PC-3 (cell line): ENCODE data around the gene MCEMP1. TPM values are rescaled to one million over a fixed set of nuclear protein-coding genes. Genes with fewer than 3 reads are reported as not detected.

Source experiments
- ATAC-seq: fragments of 200-7000 bp; cut with Tn5 transposase; 2 replicates; pipeline ENCODE4 v1.9.1; 2020; ENCODE audit warnings: mild to moderate bottlenecking, moderate library complexity
- BruUV-seq: library from RNA; stranded (reverse); fragments of 400-500 nt; replicated peaks from 2 replicates; lab custom pipeline; 2021; lab: Mats Ljungman, UMichigan
- CTCF ChIA-PET: fragments of 300-600 bp; sonication (Branson Sonifier 250); formaldehyde crosslinking; loops from one replicate; lab custom pipeline; 2022; ENCODE audit warnings: antibody characterized with exemption; lab: Charles Lee
- POLR2A ChIA-PET: fragments of 300-600 bp; sonication (Branson Sonifier 250); formaldehyde crosslinking; loops from one replicate; lab custom pipeline; 2022; ENCODE audit warnings: antibody characterized with exemption; ENCODE audit not compliant: unreplicated experiment; lab: Charles Lee
- DNase-seq: peaks from one replicate; pipeline ENCODE4 v3.0.0-alpha.2; 2015
- H2AFZ ChIP-seq: fragments of 300-600 bp; sonication (generic); 2 replicates; pipeline ENCODE4 v1.6.0; 2016; ENCODE audit warnings: antibody characterized with exemption, low read length
- H3F3A ChIP-seq: fragments of 300-600 bp; sonication (generic); one replicate; pipeline ENCODE4 v1.6.0; 2017; ENCODE audit warnings: antibody characterized with exemption, low read length, control low read depth, mild to moderate bottlenecking; ENCODE audit not compliant: unreplicated experiment
- H3K27ac ChIP-seq: fragments of 300-600 bp; sonication (generic); 2 replicates; pipeline ENCODE4 v1.5.1; 2016; ENCODE audit warnings: mild to moderate bottlenecking, low read length
- H3K27me3 ChIP-seq: fragments of 300-600 bp; sonication (generic); 2 replicates; pipeline ENCODE4 v1.6.1; 2016; ENCODE audit warnings: low read length, mixed read lengths
- H3K36me3 ChIP-seq: fragments of 300-600 bp; sonication (generic); 2 replicates; pipeline ENCODE4 v1.6.1; 2016; ENCODE audit warnings: low read depth, mixed run types, low read length, mixed read lengths
- H3K4me1 ChIP-seq: fragments of 300-600 bp; sonication (generic); 2 replicates; pipeline ENCODE4 v1.5.1; 2016; ENCODE audit warnings: low read length; ENCODE audit not compliant: insufficient read depth
- H3K4me2 ChIP-seq: fragments of 300-600 bp; sonication (generic); 2 replicates; pipeline ENCODE4 v1.6.0; 2016; ENCODE audit warnings: low read length
- H3K4me3 ChIP-seq: fragments of 300-600 bp; sonication (generic); 2 replicates; pipeline ENCODE4 v1.5.1; 2016; ENCODE audit warnings: mild to moderate bottlenecking, low read length, mixed read lengths
- H3K79me2 ChIP-seq: fragments of 300-600 bp; sonication (generic); 2 replicates; pipeline ENCODE4 v1.6.1; 2017; ENCODE audit warnings: low read length, mixed read lengths
- H3K9ac ChIP-seq: fragments of 300-600 bp; sonication (generic); 2 replicates; pipeline ENCODE4 v1.6.0; 2016; ENCODE audit warnings: mild to moderate bottlenecking, low read length
- H3K9me2 ChIP-seq: fragments of 300-600 bp; sonication (generic); replicated peaks from 2 replicates; pipeline ENCODE4 v1.6.1; 2016; ENCODE audit warnings: mixed run types, low read length, mixed read lengths
- H3K9me3 ChIP-seq: fragments of 300-600 bp; sonication (generic); 2 replicates; pipeline ENCODE4 v1.6.1; 2016; ENCODE audit warnings: low read length, mixed read lengths
- H4K20me1 ChIP-seq: fragments of 300-600 bp; sonication (generic); 2 replicates; pipeline ENCODE4 v1.6.1; 2016; ENCODE audit warnings: low read length, mixed read lengths
- EZH2 ChIP-seq: fragments of 300-600 bp; sonication (generic); IDR thresholded peaks from one replicate; pipeline ENCODE4 v1.6.1; 2017; ENCODE audit warnings: antibody characterized with exemption, mild to moderate bottlenecking, low read length; ENCODE audit not compliant: unreplicated experiment
- EZH2phosphoT487 ChIP-seq: fragments of 300-600 bp; sonication (generic); IDR thresholded peaks from 2 replicates; pipeline ENCODE4 v1.6.1; 2018; ENCODE audit warnings: mild to moderate bottlenecking, antibody characterized with exemption, low read length, borderline replicate concordance
- intact Hi-C: fragments of 100-400 bp; cut with micrococcal nuclease; formaldehyde crosslinking; loops from 2 replicates; pipeline ENCODE4 v1.9.0; 2023
- total RNA-seq: library from RNA; depleted of rRNA; stranded (reverse); fragments of >200 nt; gene quantifications from 2 replicates; pipeline ENCODE4 v1.2.3, GENCODE V29; 2014
- TF ChIP-seq, protein P1 (sequence below): fragments of 300-600 bp; sonication (generic); conservative IDR thresholded peaks from 2 replicates; pipeline ENCODE4 v1.5.1; 2017; ENCODE audit warnings: antibody characterized with exemption, low read depth, mild to moderate bottlenecking, low read length

MCEMP1 gene
- total RNA-seq, 1 experiment from 2014 or later, result not detected

DNA sequence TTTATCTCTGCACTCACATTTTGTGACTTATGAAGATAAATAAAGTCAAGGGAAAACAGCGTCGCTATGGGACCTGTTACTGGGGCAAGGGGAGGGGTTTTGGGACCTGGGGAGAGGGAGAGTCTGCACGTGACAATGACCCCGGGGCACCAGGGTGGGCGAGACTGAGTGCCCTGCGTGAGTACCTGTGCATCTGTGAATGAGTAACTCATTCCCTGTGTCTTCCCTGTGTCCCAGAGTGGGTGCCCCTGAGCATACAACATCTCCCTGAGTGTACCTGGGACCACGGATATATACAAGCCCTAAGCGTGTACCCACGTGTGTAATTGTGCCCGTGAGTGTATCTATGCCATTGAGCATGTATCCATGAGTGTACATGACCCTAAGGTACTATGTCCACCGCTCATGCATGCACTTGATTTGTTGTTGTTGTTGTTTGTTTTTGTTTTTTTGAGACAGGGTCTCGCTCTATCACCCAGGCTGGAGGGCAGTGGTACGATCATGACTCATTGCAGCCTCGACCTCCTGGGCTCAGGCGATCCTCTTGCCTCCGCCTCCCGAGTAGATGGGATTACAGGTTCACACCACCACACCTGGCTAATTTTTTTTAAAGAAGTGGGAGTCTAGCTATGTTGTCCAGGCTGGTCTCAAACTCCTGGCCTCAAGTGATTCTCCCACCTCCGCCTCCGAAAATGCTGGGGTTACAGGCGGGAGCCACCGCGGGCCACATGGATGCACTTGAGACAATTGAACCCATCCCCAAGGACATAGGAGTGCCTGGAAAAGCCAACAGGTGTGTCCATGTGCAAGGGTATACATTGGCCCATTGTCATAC lies 3.1 kb downstream of the MCEMP1 start:
- Histone ChIP-seq H3K9me2 (no peaks in the 10 kb centered on the region), H3K4me1 (peaks cover 25% of the 10 kb centered on the region; the same call in 1 of the 2 replicates), H3K27me3 (no peaks in the 10 kb centered on the region), H2AFZ (peak overlapping the region; percentile 88), H3K9ac (peak overlapping the region; percentile 98), H4K20me1 (no peaks in the 10 kb centered on the region), H3K79me2 (peaks cover 20% of the 10 kb centered on the region), H3K36me3 (0 out of 2 replicates have a peak, but pooled peaks cover 10% of the 10 kb centered on the region), H3K4me3 (peak overlapping the region; percentile 97), H3F3A (no peaks in the 10 kb centered on the region), H3K4me2 (peak overlapping the region; percentile 98), H3K9me3 (no peaks in the 10 kb centered on the region), H3K27ac (no peak overlapping the region)
- ChIA-PET POLR2A (no interaction called here), CTCF (interaction anchor here (1.0 to 2.2 kb wide), 6 partner anchors 19 to 120 kb away, joined by 3 to 48 read pairs (median 4); no protein-coding TSS in a partner anchor)
- ATAC-seq (no peak), DNase-seq (no peak)
- TSS peak; percentile 86 for BruUV-seq
- intact Hi-C loops, result loop anchor here (1.0 kb wide), 3 partner anchors 28 to 119 kb away; no protein-coding TSS in a partner anchor
- TF ChIP-seq, protein P1, sequence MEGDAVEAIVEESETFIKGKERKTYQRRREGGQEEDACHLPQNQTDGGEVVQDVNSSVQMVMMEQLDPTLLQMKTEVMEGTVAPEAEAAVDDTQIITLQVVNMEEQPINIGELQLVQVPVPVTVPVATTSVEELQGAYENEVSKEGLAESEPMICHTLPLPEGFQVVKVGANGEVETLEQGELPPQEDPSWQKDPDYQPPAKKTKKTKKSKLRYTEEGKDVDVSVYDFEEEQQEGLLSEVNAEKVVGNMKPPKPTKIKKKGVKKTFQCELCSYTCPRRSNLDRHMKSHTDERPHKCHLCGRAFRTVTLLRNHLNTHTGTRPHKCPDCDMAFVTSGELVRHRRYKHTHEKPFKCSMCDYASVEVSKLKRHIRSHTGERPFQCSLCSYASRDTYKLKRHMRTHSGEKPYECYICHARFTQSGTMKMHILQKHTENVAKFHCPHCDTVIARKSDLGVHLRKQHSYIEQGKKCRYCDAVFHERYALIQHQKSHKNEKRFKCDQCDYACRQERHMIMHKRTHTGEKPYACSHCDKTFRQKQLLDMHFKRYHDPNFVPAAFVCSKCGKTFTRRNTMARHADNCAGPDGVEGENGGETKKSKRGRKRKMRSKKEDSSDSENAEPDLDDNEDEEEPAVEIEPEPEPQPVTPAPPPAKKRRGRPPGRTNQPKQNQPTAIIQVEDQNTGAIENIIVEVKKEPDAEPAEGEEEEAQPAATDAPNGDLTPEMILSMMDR, result no peak
- TF ChIP-seq EZH2phosphoT487 (no peak), EZH2 (no peak)

DNA sequence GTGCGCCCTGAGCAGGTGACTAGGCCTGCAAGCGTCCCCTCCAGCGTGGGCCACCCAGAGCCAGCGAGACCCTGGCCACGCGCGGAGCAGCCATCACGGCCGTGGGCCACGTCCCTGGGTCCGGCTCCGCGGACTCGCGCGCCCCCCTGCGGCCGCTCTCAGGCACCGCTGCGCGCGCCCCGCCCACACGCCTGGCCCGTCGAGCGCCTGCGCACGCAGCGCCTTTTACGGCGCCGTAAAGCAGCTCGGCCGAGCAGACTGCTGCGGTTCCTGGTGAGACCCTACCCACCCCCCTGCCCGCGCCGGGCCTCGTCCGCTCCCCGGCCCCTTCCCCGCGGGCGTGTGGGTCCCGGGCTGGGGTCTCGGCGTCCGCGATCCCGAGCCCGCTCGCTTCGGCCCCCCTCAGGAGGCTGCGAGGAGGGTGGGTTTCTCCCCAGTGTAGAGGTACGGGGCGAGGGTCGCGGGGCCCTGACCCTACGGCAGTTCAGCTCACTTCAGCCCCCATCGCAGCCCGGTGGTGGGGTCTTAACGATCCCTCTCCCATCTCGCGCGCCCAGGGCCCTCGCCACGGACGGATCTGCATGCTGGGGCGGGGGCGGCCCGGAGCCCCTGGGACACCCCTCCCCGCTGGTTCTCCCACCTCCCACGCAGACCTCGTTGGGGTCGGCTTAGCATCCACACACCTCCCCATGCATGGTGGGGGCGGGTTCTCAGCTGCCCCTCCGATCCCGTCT lies 3.9 kb downstream of the MCEMP1 start, which contains the start of gene TRAPPC5:
Gene TRAPPC5 (plus strand): TSS at position 228 of the 734 bp plus-strand sequence. CDS start 1,421 bp downstream, outside the sequence.
- intact Hi-C loops, result loop anchor here (1.0 kb wide), 2 partner anchors 28 to 119 kb away; no protein-coding TSS in a partner anchor
- peak within 1 kb of the TSS; percentile 23; the same call in 1 of the 2 replicates for H3K27ac ChIP-seq
- peak; percentile 81 for ATAC-seq
- H3K79me2 ChIP-seq, result peaks cover 20% of the 10 kb centered on the region
- ChIA-PET POLR2A (interaction anchor here (0.6 kb wide), 2 partner anchors 122 to 226 kb away, joined by 11 to 15 read pairs; no protein-coding TSS in a partner anchor), CTCF (interaction anchor here (0.5 to 2.2 kb wide), 22 partner anchors 11 to 372 kb away, joined by 3 to 48 read pairs (median 4); partner anchors contain the start of genes CCL25, PET100, RETN and XAB2)
- peak within 1 kb of the TSS; percentile 98 for H3K4me2 ChIP-seq
- peaks cover 25% of the 10 kb centered on the region; the same call in 1 of the 2 replicates for H3K4me1 ChIP-seq
- peak within 1 kb of the TSS; percentile 88 for H2AFZ ChIP-seq
- BruUV-seq, result no TSS peak
- H3K36me3 ChIP-seq, result 0 out of 2 replicates have a peak, but pooled peaks cover 10% of the 10 kb centered on the region
- H3K27me3 ChIP-seq, result no peaks in the 10 kb centered on the region
- peak; percentile 93 for DNase-seq
- TF ChIP-seq, protein P1, result peak; percentile 95
- no peak for TF ChIP-seq EZH2
- peak within 1 kb of the TSS; percentile 97 for H3K4me3 ChIP-seq
- H3K9ac ChIP-seq, result peak within 1 kb of the TSS; percentile 98
- no peaks in the 10 kb centered on the region for H3K9me3 ChIP-seq
- no peaks in the 10 kb centered on the region for H3F3A ChIP-seq
- H3K9me2 ChIP-seq, result no peaks in the 10 kb centered on the region
- H4K20me1 ChIP-seq, result no peaks in the 10 kb centered on the region
